M059J (cell line): ENCODE results near the gene PIGR. TPM values are rescaled to one million over a fixed set of nuclear protein-coding genes. Genes with fewer than 3 reads are reported as not detected.
A peak's percentile ranks its signal among the peaks of the same experiment; 100 is the strongest.

Experiments
- DNase-seq: peaks from one replicate; pipeline ENCODE4 v3.0.0-alpha.2; 2012; ENCODE audit warnings: low read depth
- total RNA-seq: library from RNA; depleted of rRNA; stranded (reverse); fragments of >200 nt; shearing (Covaris generic); gene quantifications from 2 replicates; pipeline ENCODE4 v1.2.3, GENCODE V29; 2014; rRNA removed

PIGR gene
- total RNA-seq = 0.10 TPM in 1 of 2 replicates, not detected in the other

GRCh38 chr1:206946261-206946660 lies at the start of gene PIGR:
Gene PIGR, minus strand, starts transcription at chr1:206946466. Its CDS starts 5,935 bp downstream, at chr1:206940531.
- no peak for DNase-seq

- no peak for DNase-seq
These were observed 46.5 kb upstream of the PIGR start for GRCh38 chr1:206992790-206993189.

DNA sequence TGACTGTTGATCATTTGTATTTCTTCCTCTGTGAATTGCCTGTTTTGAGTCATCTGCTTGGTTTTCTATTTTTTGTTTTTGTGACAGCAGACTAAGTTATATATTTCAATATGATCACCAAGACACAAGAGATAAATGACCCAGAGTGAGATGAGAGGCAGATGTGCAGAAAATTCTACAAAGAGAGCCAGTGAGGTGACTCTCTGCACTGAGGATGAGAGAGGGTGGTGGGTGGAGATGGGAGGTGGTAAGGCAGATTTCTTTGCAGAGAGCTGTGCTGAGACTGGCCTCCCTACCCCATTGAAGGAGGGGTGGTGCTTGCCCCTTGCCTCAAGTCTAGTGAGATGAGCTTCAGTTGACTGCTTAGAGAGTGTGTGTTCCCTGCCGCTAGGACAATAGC lies 41.6 kb upstream of the PIGR start:
- DNase-seq = no peak

- DNase-seq = no peak
These were observed 40.6 kb upstream of the PIGR start for GRCh38 chr1:206986885-206987284.

DNA sequence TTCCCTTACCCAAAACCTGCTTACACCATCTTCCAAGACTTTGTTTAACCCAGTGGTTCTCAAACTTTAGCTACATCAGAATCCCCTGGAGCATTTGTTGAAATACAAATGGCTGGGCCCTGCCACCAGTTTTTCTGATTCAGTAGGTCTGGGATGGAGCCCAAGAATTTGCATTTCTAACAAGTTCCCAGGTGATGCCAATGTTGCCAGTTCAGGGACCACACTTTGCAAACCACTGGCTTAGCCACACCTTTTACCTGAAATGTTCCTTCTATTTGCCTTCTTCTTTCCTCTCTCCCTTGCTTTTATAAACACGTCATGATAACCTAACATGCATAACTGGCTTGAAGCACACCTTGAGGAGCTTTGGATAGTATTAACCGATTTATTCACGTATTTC lies 40.1 kb upstream of the PIGR start:
- DNase-seq = no peak

DNA sequence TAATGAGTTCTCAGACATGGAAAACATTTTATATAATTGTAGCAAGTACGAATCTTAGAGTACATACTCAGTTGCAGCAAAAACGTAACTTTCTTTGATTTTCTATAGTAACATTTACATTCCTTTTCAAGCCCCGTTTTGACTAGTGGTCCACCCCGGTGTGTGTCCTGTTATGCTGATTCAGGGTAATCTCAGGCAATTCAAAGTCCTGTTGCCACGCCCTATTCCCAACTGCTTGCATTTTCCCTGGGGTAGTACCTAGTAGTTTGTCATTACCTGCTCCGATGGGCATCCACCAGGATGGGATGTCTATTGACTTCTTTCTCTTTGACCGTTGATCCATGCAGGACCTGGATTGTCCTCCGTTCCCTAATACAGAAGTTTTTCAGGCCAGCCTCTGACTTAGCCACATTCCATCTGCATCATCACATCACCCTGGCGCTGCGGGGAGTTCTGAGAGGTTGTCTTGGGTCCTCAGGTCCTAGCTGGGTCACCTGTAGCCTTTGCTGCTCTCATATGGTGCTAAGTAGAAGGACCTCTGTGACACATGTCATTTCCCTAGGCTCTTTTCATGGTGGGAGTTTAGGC lies 39.0 kb upstream of the PIGR start:
- no peak for DNase-seq

- DNase-seq = peak; percentile 56
These were observed 36.0 kb upstream of the PIGR start for GRCh38 chr1:206982216-206982615.

DNA sequence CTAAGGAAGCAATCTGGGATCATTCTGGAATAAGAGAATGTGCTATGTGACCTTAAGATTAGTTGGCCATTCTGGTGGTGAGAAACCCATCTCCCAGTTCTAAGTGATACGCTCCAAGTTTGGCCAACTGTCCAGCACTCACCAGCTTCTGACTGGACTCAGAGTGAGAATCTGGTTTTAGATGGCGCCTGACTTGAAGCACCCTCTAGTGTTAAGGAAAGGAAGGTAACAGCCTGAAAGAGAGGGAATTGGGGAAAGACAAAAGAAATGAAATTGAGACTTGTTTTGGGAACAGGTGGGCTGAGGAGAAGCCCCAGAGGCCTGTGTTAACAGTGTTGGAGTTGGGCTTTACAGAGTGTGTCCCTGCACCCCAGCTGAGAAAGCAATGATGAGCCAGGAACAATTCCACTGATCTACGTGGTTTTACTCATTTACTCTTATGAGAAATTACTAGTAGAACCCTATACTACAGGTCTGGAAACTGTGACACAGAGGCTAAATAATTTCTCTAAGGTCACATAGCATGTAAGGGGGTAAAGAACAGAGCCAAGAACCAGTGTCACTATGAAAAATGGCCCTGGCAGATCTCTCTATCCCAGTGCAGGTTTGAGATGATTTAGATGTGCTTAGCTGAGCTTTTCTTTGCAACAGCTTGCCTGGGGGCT lies 33.2 kb upstream of the PIGR start:
- peak; percentile 26 for DNase-seq

GRCh38 chr1:206978259-206978658 lies 32.0 kb upstream of the PIGR start:
- no peak for DNase-seq

DNA sequence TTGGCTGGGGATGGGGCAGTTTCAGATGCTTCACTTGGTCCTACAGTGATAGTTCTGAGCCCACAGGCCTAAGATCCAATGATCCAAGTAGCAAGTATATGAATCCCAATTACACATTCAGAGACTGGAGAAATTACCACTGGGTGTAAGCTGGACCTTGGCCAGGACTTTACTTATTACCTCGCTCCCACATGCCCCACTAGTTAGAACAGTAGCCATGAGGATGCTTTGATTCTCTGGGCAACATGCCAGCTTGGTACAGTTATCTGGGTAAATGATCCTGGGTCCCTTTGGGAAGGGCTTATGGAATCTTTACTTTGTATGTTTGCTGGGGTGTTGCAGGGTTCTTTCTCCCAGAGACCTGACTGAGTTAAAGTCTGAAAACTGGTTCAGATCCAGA lies 29.0 kb upstream of the PIGR start:
- no peak for DNase-seq

- DNase-seq = no peak
These were observed 27.9 kb upstream of the PIGR start for GRCh38 chr1:206974140-206974539.

DNA sequence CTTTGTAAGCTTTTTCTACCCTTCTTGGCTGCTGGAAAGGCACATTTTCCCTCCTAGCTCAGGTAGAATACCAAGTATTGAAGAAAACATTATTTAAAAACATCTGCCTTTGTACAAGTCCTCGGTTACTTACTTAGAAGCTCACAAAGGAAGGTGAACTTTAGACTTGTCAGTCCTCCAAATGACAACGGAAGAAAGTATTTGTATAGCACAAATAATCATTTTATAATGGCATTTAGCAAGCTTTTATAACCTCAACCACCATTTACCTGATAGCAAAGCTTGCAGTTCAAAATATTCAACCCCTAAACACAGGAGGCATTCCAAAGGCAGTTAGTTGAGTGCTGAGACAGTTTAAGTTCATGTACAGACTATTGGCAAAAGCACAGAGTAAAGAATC lies 26.5 kb upstream of the PIGR start:
- DNase-seq = no peak

DNA sequence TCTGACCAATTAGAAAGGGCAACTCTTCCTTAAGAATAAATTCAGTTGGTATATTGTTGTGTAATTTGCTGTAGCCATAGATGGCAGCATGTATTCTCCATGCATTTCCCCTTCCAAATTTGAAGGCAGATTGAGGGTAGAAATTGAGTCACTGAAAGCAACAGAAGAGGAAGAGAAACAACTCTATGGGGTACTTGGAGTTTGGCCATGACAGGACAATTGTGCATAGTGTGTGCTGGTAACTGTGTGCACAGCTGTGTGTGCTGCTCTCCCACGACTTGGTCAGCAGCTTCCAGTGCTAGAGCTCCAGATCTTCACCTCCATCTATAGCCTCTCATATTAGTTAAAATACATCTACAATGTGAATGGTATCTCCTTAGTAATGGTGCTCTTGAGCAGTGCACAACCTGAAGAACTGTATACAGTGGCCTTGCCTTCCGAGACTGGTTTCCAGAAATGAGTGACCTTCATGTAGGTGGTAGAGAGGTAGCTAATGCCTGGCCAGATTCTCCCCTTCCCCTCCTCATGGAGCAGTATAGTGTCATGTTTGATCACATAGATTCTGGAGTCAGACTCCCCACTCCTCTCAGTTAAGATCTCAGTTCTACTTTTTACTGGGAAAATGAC lies 24.9 kb upstream of the PIGR start:
- no peak for DNase-seq

- DNase-seq = no peak
These were observed 24.2 kb upstream of the PIGR start, which contains the start of gene FCAMR for GRCh38 chr1:206970446-206970845. Gene FCAMR, minus strand, starts transcription at chr1:206970460. Its CDS starts 335 bp downstream, at chr1:206970125.

GRCh38 chr1:206969090-206969489 lies 22.8 kb upstream of the PIGR start:
- DNase-seq = no peak

DNA sequence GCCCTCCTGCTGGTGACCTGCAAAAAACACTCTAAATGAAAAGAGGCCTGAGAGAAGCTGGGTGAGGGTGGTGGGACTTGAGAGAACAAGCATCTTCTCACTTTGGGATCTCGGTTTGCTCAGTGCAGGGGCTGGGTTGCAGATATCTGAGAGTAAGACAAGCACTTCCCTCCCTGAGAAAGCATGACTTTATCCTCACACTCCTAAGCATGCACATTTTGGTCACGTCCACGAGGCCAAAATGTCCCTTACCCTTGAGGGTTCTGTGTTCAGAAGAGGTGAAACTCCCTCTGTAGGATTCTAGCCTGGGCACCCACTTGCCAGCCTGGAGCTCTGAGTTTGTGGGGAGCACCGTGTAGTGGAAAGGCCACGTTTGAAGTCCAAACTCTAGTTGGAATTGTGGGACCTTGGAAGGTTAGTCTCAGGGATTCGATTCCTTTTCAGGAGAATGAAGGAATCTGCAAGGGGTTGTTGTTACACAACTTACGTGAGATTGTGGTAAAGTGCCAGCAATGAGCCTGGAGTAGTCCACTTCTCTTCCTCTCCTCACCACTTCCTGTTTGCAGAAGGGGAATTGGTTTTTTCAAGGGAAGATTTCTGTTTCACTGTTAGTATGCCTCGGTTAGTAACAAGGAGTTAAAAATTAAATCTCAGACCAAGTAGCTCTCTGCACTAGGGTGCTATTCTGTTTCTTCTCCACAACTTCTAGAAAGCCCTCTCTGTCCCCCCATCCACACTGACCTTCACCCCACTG lies 21.0 kb upstream of the PIGR start:
- DNase-seq = peak; percentile 53

- DNase-seq = no peak
These were observed 19.5 kb upstream of the PIGR start for GRCh38 chr1:206965781-206966180.

- DNase-seq = no peak
These were observed 17.5 kb upstream of the PIGR start for GRCh38 chr1:206963740-206964139.

GRCh38 chr1:206963119-206963712 lies 16.9 kb upstream of the PIGR start:
- no peak for DNase-seq

DNA sequence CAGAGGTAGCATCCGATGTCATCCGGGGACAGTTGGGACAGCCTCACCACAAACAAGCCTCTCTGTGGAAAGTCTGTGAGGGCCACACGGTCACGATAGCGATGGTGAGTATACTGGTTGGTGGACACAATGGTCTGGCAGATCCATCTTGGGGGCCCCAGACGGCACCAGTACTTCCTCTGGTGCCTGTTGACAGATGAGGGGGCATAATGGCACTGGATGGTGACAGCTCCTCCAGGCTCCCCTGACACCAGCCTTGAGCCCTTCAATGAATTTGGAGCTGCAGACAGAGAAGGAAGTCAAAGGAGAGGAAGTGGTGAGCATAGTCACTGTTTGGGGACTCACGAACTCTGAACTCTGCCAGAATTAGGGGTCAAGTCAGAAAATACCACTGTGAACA lies 16.0 kb upstream of the PIGR start:
- DNase-seq = no peak

DNA sequence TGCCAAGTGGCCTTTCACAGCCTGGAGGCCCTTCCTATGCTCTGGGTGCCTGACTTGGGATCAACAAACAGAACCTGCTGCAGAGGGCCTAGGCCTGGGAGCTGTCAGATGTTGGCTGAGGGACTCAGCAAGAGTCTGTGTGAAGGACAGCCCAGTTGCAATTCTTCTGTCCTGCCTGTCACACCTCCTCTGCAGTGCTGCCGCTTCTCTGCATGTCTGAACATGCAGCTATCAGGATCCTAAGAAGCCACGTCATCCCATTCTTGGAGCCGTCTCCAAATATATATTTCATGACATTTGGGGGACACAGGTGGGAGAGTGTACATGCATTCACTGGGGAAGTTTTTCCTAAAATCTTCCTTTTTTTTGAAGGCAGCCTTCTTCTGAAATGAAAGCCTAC lies 15.4 kb upstream of the PIGR start:
- no peak for DNase-seq
